GM18511 (cell line): Measurements from ENCODE around the gene KPNA6.
"Not testable (repeated sequence)": the region's sequence is repeated elsewhere in the genome, so short reads cannot be mapped to it uniquely, and the experiment has no call there.

Experiments
- ATAC-seq: cut with Tn5 transposase; IDR thresholded peaks from one replicate; pipeline ENCODE4 v1.9.1; 2021; ENCODE audit warnings: mild to moderate bottlenecking, moderate library complexity; ENCODE audit not compliant: unreplicated experiment

The KPNA6 gene

DNA sequence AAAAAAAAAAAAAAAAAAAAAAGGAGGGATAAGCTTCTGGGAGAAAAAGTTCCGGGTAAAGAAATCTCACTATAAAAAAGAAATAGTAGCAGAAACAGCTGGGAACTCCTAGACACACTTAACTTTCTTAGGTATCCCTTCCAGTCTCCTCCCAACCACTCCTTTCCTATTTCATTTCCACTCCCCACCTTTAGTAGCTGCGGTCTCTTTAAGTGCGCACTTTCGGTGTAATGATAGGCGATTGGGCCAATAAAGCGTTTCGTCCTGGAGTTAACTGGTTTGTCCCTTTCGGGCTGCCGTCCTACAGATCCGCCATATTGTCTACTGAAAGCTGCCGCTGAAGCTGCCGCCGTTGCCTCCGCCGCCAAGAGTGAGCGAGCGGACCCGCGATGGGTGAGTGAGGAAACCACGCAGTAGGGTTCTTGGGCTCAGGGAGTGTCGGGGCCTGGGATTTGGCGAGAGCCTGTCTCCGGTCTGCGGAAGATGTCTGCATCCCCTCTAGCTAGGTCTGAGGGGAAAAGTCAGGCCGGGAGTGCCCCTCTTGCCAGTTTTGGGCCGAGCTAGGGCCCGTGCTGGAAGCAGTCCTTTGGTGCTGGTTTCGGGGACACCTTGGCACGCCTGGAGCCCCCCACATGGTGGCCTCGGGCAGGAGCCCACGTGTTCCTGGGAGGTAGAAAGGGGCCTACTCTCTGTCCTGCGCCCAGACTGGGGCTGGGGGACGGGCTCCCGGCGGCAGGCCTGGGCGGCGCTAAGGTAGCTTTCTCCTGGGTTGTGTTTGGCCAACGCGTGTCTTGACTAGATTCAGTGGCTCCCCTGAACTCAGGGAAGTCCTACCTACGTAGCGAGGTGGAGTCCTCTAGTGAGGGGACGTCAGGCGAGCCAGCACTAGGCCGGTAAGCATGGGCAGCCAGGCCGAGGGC lies at the start of gene KPNA6:
Gene KPNA6, plus strand, starts transcription at position 315 of the 920 bp plus-strand sequence. Its CDS starts 75 bp downstream, at position 390.
- ATAC-seq = peak; percentile 79

DNA sequence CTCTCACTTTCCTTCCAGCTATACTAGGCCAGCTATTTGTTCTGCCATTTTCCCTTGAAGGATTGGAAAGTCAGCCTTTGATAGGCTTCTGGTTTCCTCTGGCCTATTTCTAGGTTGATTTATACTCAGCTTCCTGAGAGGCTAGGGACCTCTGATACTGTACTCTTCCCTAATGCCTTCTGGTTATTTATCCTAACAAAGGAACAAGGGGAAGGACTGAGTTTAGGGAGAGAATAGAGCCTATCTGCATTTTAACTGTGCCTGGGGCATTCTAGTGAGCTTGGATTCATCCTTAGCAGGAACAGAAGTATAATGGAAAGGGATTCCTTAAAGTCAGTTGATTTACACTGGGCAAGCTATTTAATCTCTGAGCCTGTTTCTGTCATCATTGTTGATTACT lies 46.9 kb upstream of the KPNA6 start:
- ATAC-seq = no peak

DNA sequence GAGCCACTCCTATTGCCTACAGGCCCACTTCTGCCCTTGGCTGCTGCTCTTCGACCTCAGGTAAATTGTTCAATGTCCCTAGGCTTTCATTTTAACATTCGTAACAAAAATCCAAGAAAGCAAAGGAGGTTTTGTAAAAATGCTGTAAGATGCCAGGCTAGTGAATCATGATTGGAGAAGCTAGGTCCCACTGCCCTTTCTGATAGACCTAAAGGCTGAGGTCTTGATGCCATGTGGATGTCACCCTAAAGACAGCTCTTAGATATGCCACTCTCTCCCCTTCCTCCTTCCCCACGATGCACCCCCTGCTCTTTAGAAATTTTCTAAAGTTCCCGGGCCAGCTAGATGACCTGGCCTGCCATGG lies 45.0 kb upstream of the KPNA6 start:
- no peak for ATAC-seq

GRCh38 chr1:32063261-32063681 lies 44.6 kb upstream of the KPNA6 start:
- no peak for ATAC-seq

- ATAC-seq = not testable (repeated sequence)
These were observed 42.0 kb upstream of the KPNA6 start for GRCh38 chr1:32065613-32066488.

GRCh38 chr1:32066489-32066873 lies 41.4 kb upstream of the KPNA6 start:
- no peak for ATAC-seq

- no peak for ATAC-seq
These were observed 38.8 kb upstream of the KPNA6 start for GRCh38 chr1:32068957-32069588.

GRCh38 chr1:32071758-32072621 lies 35.9 kb upstream of the KPNA6 start:
- no peak for ATAC-seq

- peak; percentile 84 for ATAC-seq
These were observed 35.1 kb upstream of the KPNA6 start, which contains the start of gene TMEM39B for GRCh38 chr1:32072622-32073298. TSS of gene TMEM39B (plus strand) at chr1:32072939. CDS start at chr1:32073048, 109 bp downstream.

GRCh38 chr1:32073299-32074229 lies 34.3 kb upstream of the KPNA6 start:
- no peak for ATAC-seq

DNA sequence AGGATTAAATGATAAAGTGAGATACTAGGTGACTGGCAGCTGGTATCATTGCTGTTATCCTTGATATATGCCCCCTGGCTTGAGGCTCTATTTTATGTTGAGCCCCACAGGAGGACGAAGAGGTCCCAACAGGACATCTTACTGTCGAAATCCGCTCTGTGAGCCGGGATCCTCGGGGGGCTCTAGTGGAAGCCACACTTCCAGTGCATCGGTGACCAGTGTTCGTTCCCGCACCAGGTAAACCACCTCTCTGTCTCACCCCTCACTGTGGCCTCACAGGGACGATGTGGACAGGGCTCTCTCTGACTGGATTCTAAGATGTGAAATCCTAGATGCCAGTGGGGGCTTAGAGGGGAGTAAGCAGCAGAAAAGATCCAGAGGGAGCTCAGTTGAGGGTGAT lies 33.0 kb upstream of the KPNA6 start:
- ATAC-seq = no peak

- ATAC-seq = no peak
These were observed 30.4 kb upstream of the KPNA6 start for GRCh38 chr1:32077451-32077850.

GRCh38 chr1:32082022-32082421 lies 25.8 kb upstream of the KPNA6 start:
- no peak for ATAC-seq

DNA sequence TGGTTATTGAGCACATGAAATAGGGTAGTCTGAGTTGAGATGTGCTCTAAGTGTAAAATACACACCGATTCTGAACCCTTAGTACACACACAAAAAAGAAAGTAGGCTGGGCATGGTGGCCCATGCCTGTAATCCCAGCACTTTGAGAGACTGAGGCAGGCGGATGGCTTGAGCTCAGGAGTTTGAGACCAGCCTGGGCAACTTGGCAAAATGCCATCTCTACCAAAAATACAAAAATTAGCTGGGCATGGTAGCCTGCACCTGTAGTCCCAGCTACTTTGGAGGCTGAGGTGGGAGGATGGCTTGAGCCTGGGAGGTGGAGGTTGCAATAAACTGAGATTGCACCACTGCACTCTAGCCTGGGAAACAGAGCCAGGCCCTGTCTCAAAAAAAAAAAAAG lies 21.5 kb upstream of the KPNA6 start:
- ATAC-seq = not testable (repeated sequence)

DNA sequence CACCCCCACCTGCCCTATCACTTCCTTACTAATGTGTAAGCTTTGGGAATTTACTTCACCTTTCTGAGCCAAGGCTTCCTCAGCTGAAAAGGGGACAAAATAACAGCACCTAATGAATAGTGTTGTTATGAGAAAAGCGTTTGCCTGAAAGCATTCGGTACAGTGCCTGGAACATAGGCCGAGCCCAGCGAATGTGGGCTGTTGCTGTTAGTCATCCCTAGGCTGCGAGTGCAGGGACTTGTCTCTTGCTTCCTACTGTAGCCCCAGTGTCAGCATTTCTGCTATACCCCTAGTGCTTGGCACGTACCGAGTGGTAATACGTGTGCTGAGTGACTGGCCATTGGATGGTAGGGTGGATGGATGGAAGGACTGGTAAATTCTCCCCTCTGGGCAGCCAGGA lies 16.7 kb upstream of the KPNA6 start:
- ATAC-seq = no peak

GRCh38 chr1:32091591-32091990 lies 16.3 kb upstream of the KPNA6 start:
- ATAC-seq = no peak

GRCh38 chr1:32094746-32095521 lies 12.9 kb upstream of the KPNA6 start:
- ATAC-seq = no peak

GRCh38 chr1:32099426-32099825 lies 8.4 kb upstream of the KPNA6 start:
- ATAC-seq = no peak
